NCI-H524 (cell line): ENCODE data around the gene SLC9A5.

ENCODE experiments used
- DNase-seq, 2 experiments: peaks; one replicate each; lab custom pipeline; 2025; lab: John Stamatoyannopoulos, UW

Gene SLC9A5

GRCh38 chr16:67213197-67214019, 35.4 kb upstream of the SLC9A5 start:
- DNase-seq: no peak

DNA sequence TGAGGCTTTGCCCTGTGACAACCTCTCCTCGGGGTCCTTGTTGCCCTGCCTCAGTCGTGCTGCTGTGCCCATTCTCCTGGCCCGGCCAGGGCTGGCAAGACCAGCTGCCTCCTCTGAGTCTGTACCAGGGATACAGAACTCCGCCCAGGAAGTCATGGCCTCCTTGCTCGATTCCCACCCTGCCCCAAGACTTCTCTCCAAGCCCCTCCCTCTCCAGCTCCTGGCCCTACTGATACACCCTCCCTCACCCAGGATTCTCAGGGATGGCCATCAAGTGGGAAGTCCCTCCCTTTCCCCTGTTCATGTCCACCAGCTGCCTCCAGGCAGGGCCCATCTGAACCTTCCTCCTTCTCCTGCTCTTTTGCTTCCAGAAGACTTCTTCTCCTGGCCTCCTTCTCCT, 33.1 kb upstream of the SLC9A5 start:
- DNase-seq: no peak

DNA sequence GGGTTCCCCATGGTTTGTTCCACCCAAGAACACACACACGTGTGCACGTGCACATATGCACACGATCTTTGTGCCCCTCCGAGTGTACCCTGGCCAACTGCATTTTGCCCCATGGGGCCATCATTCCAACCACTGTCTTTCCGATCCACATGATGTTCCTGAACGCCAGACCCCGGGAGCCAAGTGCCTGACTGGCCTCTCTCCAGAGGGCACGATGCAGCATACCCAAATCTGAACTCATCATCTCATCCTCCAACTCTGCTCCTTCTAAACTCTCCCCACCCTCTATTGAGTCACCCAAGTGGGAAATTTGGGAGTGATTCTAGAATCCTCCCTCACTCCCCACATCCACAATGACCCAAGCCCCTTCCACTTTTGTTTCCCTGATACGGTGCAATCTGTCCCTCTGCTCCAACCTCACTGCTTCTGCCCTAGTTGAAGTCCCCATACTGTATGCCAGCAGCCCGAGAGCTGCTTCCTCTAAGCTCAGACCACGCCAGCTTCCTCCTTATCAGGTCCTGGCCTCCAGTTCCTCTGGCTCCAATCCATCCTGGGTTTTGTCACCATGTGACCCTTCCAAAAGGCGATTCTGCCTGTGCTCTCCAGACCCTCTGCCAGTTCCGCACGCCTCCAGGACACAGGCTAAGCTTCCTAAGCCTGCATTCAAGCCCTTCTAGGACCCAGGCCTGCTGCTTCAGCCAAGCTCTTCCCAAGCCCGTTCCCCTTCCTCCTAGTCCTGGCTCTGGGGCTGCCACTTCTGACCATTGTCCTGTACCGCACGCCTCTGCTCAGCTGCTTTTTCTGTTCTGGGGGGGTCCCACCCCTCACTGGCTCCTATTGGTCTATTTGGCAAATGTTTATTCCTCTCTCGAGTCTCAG, 31.9 kb upstream of the SLC9A5 start:
- no peak for DNase-seq

DNA sequence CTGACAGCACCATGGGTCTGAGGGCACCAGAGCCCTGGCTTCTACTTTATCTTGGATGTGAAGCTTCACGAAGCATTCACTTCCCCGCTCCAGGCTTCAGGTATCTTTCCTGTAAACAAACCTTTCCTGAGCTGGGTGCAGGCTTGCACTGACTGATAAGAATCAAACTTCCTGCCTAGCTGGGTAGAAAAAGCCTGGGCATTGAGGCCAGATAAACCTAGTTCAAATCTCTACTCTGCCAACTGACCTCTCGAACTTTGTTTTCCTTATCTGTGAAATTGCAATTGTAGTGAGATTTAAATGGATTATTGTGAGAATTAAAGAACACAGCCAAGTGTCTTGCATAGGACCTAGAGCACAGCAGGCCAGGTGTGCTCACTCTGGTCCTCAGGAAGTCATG, 24.8 kb upstream of the SLC9A5 start:
- no peak for DNase-seq

DNA sequence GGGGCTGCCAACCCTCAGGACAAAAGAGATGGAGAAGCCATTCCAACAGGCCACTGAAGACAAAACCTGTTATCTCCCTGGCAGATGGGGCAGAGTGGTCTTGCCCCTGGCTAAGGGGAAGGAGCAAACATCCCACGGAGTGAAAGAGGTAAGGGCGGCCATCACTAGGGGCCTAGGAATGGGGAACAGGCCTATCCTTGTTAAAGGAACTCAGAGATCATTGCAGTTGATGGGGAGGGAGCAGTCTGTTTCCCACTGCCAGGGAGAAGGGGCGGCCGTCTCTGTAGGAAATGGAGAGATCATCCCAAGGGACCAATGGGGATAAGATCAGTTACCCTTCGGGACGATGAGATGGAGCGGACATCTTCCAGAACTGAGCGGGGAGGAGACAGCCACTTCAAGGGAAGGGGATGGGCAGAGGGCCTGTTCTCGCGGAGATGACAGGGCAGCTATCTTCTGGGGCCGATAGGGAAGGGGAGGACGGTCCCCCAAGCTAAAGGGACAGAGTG, 22.4 kb upstream of the SLC9A5 start:
- peak in 1 of 2 experiments; percentile 62 for DNase-seq

DNA sequence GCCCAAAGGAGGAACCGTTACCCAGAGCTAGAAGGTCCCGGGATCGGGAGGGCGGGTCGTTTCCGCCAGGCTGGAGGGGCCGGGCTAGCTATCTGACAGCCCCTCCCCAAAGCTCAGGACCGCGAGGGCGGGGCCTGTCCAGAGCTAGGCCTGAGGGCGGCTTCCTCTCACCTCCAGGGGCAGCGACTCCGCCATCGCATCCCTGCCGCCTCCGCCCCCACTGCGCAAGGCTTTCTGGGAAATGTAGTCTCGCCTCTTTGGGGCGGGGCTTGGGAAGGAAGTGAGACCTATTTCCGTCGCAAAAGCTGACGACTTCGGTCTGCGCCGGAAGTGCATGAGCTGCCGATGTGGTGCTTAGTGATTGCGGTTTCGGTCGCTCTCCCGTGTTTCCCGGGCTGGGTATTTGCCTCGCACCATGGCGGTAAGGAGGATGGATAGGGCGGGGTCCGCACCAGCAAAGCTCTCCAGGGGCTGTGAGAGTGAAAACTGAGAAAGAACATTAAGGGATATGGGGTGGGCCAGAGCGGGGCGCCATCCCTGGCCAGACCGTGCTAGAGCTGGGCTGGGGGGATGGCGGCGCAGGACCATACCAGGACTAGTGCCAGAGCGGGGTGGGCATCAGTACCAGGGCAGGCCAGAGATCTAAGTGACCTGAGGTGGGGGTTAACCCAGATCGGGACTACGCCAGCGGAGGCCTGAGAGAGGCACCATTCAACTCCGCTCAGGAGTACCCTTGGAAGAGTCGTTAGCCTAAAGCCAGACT, 21.8 kb upstream of the SLC9A5 start, which contains the start of gene TMEM208:
TSS of gene TMEM208 (plus strand) at position 327 of the 763 bp plus-strand sequence. CDS start at position 416, 89 bp downstream.
- DNase-seq: peak; percentile 99

- DNase-seq: no peak
Measured at GRCh38 chr16:67227567-67227921, 21.2 kb upstream of the SLC9A5 start.

GRCh38 chr16:67228034-67228785, 20.6 kb upstream of the SLC9A5 start:
- no peak for DNase-seq

GRCh38 chr16:67228905-67229304, 19.9 kb upstream of the SLC9A5 start:
- DNase-seq: no peak

- DNase-seq: no peak
Measured at GRCh38 chr16:67229906-67230808, 18.6 kb upstream of the SLC9A5 start.

- no peak for DNase-seq
Measured at GRCh38 chr16:67230809-67231660, 17.7 kb upstream of the SLC9A5 start.

DNA sequence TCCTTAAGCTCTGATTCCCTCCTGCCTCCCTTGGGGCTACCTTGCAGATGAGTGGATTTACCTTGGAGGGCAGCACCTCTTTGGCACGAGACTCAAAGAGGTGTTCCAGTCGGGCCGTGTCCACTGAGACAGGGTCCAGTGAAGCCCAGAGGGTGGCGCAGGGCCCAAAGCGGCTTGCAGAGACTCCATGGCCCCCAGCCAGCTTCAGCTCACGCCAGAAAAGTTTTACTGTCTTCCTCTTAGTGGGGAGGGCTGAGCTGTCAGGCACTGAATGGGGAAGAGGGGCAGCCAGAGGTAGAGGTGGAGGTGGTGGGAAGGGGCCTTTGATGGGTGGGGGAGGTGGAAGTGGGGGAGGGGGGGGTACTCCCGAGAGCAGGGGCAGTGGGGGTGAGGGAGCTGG, 15.2 kb upstream of the SLC9A5 start:
- no peak for DNase-seq

DNA sequence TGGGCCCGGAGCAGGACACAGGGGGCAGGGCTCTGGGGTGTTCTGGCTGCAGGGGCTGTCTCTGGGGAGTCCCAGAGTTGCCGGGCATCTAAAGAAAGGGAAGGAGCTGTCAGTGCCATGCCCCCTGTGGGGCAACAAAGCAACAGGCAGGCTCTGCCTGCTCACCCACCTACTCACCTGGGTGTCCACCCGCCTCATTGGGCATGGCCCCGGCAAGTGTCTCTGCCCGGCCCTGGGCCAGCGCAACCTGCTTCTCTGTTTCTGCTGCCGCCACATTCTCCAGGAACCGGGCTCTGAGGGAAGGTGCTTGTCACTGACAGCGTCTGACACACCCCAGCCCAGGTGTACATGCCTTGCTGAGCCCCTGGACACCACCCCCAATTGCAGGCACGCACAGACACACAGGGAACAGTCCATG, 14.6 kb upstream of the SLC9A5 start:
- DNase-seq: no peak

DNA sequence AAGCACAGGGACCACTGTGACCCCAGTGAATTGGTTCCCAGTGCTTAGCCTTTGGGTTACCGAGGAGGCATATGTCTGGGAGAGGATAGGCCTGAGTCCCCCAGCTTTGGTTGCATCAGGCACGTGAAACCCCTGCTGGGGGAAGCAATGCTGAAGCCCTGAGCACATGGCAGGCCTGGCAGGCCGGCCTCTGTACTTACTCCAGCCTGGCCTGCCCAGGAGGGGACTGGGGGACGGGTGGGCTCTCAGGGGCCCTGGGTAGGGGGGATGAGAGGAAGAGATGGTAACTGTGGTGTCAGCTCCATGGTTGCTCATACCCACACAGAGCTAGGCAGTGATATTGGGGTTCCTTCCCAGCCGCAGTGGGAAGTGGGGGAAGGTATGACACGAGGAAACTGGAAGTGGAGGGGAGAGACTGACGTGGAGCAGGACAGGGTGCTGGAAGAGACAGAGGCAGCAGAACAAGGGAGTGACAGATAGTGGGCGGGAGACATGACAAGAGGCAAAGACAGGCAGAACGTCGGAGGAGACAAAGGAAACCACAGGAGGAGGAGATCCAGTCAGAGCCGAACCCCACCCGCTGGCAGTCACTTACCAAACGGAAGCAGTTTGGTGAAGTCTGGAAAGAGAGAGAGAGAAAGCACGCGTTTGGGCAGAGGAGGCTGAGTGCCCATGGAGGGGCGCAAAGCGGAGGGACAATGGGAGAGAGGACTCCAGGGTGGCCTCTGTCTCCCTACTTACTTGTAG, 12.8 kb upstream of the SLC9A5 start:
- DNase-seq: no peak

GRCh38 chr16:67236563-67237395, 12.0 kb upstream of the SLC9A5 start:
- no peak for DNase-seq

- DNase-seq: no peak
Measured at GRCh38 chr16:67237396-67238277, 11.1 kb upstream of the SLC9A5 start.

DNA sequence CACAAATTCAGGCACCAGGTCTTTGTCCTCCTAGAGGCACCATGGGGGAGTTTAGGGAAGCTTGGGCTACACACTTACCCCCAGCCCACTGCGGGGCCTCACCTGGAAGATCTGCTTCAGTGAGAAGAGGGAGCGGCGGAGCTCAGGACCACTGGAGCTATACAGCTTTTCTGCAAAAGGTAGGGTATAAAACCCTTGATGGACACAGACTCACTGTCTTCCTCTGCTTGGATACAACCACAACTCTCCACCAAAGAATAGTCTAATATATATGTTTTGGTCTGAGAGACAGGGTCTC, 10.6 kb upstream of the SLC9A5 start:
- no peak for DNase-seq
